NB4 (cell line): Measurements from ENCODE around the gene GZMM.

Experiments used
- DNase-seq: peaks from one replicate; pipeline ENCODE4 v3.0.0; 2010; ENCODE audit warnings: low read depth
- H3K4me3 ChIP-seq: one replicate; pipeline ENCODE4 v1.5.1; 2011; ENCODE audit warnings: mild to moderate bottlenecking, low read depth, low read length, moderate library complexity
- MYC ChIP-seq: IDR thresholded peaks from 2 replicates; pipeline ENCODE4 v1.6.1; 2011; ENCODE audit warnings: low read depth, low read length
- POLR2A ChIP-seq: IDR thresholded peaks from 2 replicates; pipeline ENCODE4 v1.6.1; 2011; ENCODE audit warnings: mild to moderate bottlenecking; ENCODE audit not compliant: insufficient read length; ENCODE audit errors: extremely low read depth
- TF ChIP-seq, protein P1 (sequence below): IDR thresholded peaks from 2 replicates; pipeline ENCODE4 v1.6.1; 2011; ENCODE audit warnings: low read depth, low read length
- TF ChIP-seq, protein P2 (sequence below): IDR thresholded peaks from one replicate; pipeline ENCODE4 v1.5.1; 2012; ENCODE audit warnings: low read depth, low read length

GZMM gene

DNA sequence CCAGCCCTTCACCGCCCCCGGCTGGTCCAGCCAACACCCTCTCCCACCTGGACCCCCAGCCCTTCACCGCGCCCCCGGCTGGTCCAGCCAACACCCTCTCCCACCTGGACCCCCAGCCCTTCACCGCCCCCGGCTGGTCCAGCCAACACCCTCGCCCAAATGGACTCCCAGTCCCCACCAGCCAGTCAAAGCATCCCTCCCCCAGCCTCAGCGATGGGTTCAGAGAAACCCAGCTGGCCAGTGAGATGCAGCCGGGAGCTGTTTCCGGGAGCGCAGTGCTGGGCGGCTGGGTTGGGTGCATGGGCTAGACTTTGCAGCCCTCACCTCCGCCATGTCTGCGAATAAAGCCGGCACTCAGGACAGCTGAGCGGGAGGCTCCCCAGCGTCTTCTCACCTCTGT is 18.8 kb upstream of the GZMM start:
- DNase-seq: no peak

DNA sequence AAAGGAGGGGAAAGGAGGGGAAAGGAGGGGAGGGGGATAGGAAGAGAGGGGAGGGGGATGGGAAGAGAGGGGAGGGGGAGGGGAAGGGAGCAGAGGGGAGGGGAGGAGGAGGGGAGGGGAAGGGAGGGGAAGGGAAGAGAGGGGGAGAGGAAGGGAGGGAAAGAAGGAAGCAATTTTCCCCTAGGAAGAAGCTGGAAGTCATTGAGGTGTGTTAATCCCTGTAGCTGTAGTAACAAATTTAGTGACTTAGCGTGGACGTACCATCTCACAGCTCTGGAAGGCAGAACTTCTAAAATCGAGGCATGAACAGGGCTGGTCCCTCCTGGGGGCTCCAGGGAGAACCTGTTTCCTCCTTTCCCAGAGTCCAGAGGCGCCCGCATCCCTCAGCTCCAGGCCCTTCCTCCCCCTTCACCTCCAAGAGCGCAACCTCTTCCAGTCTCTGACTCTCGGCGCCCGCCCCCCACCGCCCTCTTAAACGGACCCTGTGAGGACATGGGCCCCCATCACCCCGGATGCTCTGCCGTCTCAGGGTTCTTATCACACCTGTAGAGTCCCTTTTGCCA is 17.9 kb upstream of the GZMM start:
- H3K4me3 ChIP-seq: no peak overlapping the region
- TF ChIP-seq POLR2A (no peak), MYC (no peak)
- TF ChIP-seq, protein P1, sequence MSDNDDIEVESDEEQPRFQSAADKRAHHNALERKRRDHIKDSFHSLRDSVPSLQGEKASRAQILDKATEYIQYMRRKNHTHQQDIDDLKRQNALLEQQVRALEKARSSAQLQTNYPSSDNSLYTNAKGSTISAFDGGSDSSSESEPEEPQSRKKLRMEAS: no peak
- TF ChIP-seq, protein P2, sequence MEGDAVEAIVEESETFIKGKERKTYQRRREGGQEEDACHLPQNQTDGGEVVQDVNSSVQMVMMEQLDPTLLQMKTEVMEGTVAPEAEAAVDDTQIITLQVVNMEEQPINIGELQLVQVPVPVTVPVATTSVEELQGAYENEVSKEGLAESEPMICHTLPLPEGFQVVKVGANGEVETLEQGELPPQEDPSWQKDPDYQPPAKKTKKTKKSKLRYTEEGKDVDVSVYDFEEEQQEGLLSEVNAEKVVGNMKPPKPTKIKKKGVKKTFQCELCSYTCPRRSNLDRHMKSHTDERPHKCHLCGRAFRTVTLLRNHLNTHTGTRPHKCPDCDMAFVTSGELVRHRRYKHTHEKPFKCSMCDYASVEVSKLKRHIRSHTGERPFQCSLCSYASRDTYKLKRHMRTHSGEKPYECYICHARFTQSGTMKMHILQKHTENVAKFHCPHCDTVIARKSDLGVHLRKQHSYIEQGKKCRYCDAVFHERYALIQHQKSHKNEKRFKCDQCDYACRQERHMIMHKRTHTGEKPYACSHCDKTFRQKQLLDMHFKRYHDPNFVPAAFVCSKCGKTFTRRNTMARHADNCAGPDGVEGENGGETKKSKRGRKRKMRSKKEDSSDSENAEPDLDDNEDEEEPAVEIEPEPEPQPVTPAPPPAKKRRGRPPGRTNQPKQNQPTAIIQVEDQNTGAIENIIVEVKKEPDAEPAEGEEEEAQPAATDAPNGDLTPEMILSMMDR: no peak

More for the DNA sequence above, 18.8 kb upstream of the GZMM start:
- no peak overlapping the region for H3K4me3 ChIP-seq
- TF ChIP-seq, protein P1: no peak
- TF ChIP-seq, protein P2: no peak
- TF ChIP-seq MYC: no peak
- no peak for TF ChIP-seq POLR2A

DNA sequence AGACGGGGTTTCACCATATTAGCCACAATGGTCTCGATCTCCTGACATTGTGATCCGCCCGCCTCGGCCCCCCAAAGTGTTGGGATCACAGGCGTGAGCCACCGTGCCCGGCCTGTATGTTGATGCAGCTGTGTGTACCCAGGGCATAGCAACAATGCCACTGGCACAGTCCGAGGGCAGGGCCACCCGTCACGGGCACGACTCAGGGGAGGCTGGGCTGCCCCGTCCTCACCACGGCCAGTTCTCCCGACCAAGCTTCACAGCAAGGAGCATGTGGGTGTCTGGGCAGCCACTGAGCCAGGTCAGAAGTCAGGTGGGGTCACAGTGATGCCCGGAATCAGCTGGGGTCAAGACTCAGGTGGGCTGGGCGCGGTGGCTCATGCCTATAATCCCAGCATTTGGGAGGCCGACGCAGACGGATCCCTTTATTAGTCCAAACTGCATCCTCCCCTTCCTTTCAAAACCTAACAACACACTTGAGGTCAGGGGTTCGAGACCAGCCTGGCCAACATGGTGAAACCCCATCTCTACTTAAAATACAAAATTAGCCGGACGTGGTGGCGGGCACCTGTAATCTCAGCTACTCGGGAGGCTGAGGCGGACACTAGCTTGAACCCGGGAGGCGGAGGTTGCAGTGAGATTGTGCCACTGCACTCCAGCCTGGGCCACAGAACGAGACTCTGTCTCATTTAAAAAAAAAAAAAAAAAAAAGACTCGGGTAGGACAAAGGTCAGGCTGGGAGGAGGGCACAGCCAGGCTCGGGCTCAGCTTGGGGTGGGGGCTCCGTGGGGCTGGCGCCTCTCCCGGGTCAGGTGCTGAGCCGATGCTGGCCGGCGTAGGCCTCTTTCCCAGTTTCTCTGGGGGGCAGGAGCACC is 13.5 kb upstream of the GZMM start:
- DNase-seq: no peak
- peak overlapping the region; percentile 40 for H3K4me3 ChIP-seq
- TF ChIP-seq POLR2A (no peak), MYC (no peak)
- TF ChIP-seq, protein P2: no peak
- TF ChIP-seq, protein P1: no peak

More for the DNA sequence above, 17.9 kb upstream of the GZMM start:
- DNase-seq: no peak

DNA sequence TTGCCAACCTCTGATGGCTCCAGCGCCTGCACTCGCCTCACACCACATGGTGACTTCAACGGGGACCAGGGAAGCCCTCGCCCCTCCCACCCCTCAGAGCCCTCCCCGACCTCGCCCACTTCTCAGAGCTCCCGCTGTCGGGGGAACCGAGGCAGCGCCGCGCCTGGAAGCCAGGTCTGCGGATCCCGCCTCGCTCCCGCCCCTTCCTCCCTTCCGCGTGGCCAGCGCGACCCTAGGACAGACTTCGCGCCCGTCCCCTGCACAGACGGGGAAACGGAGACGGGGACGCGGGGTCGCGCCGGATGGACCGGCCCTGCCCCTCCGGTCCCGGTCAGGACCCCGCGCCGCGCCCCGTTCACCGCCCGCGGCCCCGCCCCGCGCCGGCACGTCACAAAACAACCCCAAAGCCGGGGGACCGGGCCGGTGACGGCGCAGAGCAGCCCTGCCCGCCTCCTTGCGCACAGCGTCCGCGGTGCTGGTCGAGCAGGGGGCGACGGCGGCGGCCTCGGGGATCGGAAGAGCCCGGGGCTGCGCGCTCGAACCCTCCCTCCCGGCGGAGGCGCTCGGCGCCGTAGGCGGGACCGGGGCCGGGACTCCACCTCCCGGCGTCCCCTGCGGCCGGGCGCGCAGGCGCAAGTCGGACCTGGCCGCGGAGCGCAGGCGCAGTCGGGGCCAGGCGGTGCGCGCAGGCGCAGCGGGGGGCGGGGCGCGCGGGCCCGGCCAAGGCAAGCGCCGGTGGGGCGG is 12.7 kb upstream of the GZMM start:
- H3K4me3 ChIP-seq: peak overlapping the region; percentile 40
- TF ChIP-seq, protein P2: no peak
- TF ChIP-seq POLR2A (peak; percentile 59), MYC (peak; percentile 50)
- TF ChIP-seq, protein P1: 0 out of 2 replicates have a peak, but pooled peaks have one; percentile 11
- peak; percentile 82 for DNase-seq

DNA sequence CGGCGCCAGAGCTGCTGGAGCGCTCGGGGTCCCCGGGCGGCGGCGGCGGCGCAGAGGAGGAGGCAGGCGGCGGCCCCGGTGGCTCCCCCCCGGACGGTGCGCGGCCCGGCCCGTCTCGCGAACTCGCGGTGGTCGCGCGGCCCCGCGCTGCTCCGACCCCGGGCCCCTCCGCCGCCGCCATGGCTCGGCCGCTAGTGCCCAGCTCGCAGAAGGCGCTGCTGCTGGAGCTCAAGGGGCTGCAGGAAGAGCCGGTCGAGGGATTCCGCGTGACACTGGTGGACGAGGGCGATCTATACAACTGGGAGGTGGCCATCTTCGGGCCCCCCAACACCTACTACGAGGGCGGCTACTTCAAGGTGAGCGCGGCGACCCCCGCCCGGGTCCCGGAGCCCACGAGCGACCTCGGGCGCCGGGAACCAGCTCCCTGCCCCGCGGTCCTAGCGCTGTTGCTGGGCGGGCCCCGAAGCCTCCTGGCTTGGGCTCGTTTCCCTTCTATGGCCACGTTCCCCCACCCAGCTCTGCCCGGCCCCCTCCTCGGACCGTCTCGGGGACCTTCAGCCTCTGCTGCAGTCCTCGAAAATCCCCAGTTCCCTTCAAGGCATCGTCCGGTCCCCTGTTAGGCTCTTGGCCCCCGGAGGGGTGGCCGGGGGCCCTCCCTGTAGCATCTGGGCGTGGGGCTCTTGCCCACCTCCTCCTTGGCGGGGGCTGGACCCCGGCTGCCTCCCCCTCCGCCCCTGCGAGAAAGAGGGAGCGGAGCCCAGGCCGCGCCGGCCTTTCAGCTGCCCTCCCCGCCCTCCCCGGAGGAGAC is 11.9 kb upstream of the GZMM start, which contains the start of gene CDC34:
Gene CDC34, plus strand, starts transcription at position 8 of the 808 bp plus-strand sequence. Its CDS starts 172 bp downstream, at position 180.
- TF ChIP-seq, protein P1: no peak
- TF ChIP-seq, protein P2: no peak
- no peak for TF ChIP-seq POLR2A
- TF ChIP-seq MYC: no peak
- peak; percentile 33 for DNase-seq
- H3K4me3 ChIP-seq: peak within 1 kb of the TSS; percentile 64
